Mesenteric fat pad (tissue), 1 donor: ENCODE results near the gene LMTK3. TPM values are rescaled to one million over a fixed set of nuclear protein-coding genes. Genes with fewer than 3 reads are reported as not detected.
"Not testable (repeated sequence)": the region's sequence is repeated elsewhere in the genome, so short reads cannot be mapped to it uniquely, and the experiment has no call there.

Experiments
- DNase-seq: peaks from one replicate; pipeline ENCODE4 v3.0.0-alpha.2; 2020; ENCODE audit warnings: low spot score
- total RNA-seq: library from RNA; stranded (reverse); fragmentation: NEBNext Ultra II Directional; extraction: Animal tissue kit (Norgen Biotek cat#: 25700); gene quantifications from one replicate; pipeline ENCODE4 v1.2.1, GENCODE V29; 2021
- donor health status: DM: yes; HTN: yes; CAD: no.

Gene LMTK3
- total RNA-seq, 1 donor from 2014 or later = 0.45 TPM

GRCh38 chr19:48489608-48490216 is 21.9 kb downstream of the LMTK3 start:
- DNase-seq = no peak

DNA sequence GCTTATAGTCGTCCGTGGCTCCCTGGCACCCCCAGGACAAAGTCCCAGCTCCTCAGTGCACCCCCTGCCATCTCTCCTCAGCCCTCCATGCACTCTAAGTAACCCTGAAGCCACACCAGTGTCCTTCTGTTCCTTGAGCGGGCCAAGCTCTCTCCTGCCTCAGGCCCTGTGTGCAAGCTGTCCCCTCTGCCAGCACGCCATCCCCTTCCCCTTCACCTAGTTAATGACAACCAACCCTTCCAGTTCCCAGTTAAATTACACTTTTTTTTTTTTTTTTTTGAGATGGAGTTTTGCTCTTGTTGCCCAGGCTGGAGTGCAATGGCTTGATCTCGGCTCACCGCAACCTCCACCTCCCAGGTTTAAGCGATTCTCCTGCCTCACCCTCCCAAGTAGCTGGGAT is 23.2 kb downstream of the LMTK3 start:
- DNase-seq = not testable (repeated sequence)

DNA sequence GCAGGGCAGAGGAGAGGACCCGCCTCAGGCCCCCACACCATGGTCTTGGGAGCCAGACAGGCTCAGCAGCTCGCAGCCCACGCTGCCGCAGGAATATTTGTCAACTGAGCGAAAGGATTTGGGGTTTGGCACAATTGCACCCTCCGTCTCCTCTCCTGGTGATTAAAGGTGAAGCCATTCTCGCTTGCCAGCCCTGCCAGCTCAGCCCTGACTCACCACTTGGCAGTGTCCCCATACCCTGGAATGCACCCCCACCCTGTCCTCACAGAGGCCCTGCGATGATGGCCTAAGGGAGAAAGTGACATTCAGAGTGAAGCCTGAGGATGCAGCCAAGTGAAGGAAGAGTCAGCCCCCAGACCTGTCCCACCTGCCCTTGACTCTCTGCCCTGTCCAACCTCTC is 23.7 kb downstream of the LMTK3 start:
- DNase-seq = no peak

GRCh38 chr19:48487544-48487943 is 24.1 kb downstream of the LMTK3 start:
- no peak for DNase-seq

DNA sequence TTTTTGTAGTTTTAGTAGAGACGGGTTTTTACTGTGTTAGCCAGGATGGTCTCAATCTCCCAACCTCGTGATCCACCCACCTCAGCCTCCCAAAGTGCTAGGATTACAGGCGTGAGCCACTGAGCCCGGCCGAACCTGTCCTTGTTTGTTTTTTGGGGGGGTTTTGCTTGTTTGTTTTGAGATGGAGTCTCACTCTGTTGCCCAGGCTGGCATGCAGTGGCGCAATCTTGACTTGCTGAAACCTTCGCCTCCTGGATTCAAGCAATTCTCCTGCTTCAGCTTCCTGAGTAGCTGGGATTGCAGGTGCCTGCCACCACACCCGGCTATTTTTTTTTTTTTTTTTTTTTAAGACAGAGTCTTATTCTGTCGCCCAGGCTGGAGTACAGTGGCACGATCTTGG is 24.9 kb downstream of the LMTK3 start:
- not testable (repeated sequence) for DNase-seq

DNA sequence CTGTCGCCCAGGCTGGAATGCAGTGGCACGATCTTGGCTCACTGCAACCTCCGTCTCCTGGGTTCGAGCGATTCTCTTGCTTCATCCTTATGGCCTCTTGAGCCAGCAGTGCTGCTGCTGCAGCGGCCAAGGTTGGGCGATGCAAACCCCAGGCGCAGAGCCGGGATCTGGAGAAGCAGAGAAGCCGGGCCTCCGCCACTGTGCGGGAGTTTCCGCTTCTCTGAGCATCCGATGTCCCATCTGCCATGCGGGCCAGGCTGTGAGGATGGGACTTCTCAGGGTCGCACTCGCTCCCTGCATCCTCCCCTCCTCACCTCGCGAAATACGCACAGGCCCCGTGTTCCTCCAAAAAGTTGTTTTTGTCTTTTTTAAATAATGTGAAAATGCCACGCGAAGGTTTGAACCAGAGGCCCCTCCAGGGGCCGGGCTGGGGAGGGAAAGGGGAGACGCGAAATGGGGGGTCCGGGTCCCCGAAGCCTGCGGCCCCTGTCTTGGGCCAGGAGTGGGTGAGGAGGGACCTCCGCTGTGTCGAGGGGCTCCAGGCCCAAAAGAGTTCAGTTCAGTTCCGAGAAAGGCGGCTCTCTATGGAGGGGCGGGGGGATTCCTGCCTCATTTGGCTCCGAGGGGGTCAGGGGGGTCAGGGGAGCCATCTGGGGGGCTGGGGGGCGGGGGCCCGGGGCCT is 26.6 kb downstream of the LMTK3 start:
- no peak for DNase-seq

- DNase-seq = no peak
Observed at GRCh38 chr19:48484247-48484893, 27.3 kb downstream of the LMTK3 start.

GRCh38 chr19:48483301-48483700 is 28.3 kb downstream of the LMTK3 start:
- no peak for DNase-seq

DNA sequence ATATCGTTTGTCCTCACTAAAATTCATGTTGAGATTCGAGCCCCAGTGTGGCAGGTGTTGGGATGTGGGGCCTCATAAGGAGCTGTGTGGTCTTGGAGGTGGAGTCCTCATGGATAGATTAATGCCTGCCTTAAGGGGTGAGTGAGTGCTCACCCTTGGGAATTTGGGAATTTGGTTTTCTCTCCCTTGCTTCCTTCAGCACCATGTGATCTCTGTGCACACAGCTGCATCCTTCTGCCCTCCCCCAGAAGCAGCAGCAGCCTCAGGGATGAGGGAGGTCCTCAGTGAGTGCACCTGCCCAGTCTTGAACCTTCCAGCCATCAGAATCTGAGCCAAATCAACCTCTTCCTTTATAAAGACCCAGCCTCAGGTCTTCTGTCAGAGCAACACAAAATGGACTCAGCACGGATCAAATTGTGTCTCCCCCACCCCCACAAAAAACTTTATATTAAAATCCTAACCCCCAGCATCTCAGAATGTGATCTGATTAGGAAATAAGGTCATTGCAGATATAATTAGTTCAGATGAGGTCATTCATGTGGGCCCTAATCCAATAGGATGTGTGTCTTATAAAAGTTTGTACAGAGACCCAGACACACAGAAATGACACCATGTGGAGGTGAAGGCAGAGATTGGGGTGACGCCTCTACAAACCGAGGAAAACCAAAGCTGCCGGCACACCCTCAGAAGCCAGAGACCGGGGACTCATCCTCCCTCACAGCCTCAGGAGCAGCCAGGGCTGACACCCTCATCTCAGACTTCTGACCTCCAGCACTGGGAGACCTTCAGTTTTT is 29.6 kb downstream of the LMTK3 start:
- no peak for DNase-seq

GRCh38 chr19:48480558-48481500 is 30.8 kb downstream of the LMTK3 start:
- DNase-seq = no peak

- no peak for DNase-seq
Observed at GRCh38 chr19:48480183-48480557, 31.5 kb downstream of the LMTK3 start.

GRCh38 chr19:48479686-48480085 is 31.9 kb downstream of the LMTK3 start:
- DNase-seq = no peak

GRCh38 chr19:48478339-48479256 is 33.0 kb downstream of the LMTK3 start:
- DNase-seq = no peak

- DNase-seq = no peak
Observed at GRCh38 chr19:48477698-48478338, 33.8 kb downstream of the LMTK3 start.

DNA sequence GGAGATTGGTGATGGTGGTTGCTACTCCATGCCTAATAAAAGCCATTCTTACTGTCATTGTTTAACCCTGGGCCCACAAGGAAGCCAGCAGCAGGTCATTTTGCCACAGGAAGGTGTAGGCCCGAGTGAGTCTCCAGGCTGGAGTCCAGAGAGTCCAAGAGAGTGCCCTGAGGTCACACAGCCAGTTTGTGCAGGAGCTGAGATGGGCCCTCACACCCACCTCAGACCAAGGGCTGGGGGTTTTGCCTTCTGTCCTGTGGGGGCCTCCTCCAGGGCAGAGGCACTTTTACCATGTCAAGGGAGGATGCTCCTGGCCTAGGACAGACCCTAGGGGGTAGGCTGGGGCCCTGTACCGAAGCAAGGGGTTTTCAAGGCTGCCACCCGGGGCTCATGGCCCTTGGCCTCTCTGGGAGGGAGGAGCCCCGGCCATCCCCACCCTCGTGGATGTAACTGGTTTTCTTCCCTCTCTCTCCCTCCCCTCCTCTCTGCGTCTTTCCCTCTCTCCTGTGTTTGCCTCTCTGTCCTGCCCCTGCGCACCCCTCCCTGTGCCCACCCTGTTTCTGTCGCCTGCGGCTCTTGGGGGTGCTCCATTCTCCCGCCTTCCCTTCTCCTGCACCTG is 34.5 kb downstream of the LMTK3 start:
- DNase-seq = no peak

- no peak for DNase-seq
Observed at GRCh38 chr19:48476176-48476575, 35.5 kb downstream of the LMTK3 start.

DNA sequence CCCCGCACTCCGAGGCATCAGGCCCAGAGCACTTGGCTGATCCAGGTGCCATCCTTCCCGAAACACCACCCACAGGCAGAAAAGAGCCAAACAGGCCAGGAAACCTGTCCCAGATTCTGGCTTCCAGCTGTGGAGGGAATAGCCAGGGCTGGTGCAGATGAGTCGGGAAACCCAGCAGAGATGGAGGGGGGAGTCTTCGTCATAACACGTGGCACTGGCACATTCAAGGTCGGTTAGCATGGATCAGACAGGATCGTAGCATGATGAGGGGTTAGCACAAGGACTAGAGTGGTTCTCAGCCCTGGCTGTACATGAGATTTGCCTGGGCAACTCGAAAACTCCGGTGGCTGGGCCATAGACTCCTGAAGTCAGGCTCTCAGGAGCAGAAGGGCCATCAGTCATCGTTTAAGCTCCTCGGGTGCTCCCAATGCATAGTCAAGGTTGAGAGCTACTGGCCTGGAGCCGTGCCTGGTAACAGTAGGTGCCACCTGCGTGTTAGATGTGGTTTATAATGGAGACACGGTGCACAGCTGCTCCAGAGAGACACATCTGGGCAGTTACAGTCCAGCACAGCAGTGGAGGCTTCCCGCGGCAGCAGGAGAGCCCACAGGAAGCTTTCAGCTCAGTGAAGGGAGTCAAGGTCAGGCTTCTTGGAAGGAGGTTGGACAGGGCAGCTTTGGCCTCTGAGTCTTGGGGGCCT is 36.1 kb downstream of the LMTK3 start:
- no peak for DNase-seq

DNA sequence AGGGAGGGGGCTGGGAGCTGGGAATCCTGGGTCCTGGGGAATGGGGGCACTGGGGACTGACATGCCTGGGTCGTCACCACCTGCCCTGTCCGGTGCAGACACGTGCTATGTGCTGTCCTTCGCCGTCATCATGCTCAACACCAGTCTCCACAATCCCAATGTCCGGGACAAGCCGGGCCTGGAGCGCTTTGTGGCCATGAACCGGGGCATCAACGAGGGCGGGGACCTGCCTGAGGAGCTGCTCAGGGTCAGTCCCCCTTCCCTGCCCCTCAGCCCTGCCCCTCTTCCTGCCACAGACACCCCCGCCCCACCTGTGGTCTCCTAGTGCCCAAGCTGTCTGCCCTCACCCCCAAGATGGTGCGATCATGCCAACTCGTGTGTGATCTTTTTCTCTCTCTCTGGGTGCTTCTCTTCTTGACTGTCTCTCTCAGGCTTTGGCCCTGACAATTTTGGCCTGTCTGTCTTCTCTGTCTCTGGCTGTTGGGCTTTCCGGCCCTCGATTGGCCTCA is 37.5 kb downstream of the LMTK3 start:
- DNase-seq = no peak
